ENCODE results near the gene KRT84.
A peak's percentile ranks its signal among the peaks of the same experiment; 100 is the strongest.

Gene KRT84

GRCh38 chr12:52401526-52401925 is 16.1 kb upstream of the KRT84 start:
- H3K27me3 ChIP-seq (ENCODE audit: insufficient read depth, insufficient read length): no peaks in the 10 kb centered on the region
- H3K4me3 ChIP-seq (ENCODE audit: insufficient read length, low read depth): no peak overlapping the region
- H3K36me3 ChIP-seq (ENCODE audit: insufficient read depth, insufficient read length, low read length): no peaks in the 10 kb centered on the region
- no peaks in the 10 kb centered on the region for H3K4me1 ChIP-seq (ENCODE audit: insufficient read depth, insufficient read length)
- TF ChIP-seq SUZ12 (IDR thresholded peaks at IDR 0.05; ENCODE audit: extremely low read depth, insufficient read depth, insufficient read length): no peak
- no peak for TF ChIP-seq YY1 (IDR thresholded peaks at IDR 0.05; ENCODE audit: insufficient read depth, insufficient read length)
- TF ChIP-seq ZNF274 (IDR thresholded peaks at IDR 0.05; ENCODE audit: low read depth, low read length): no peak
- DNase-seq (ENCODE audit: low read depth, low spot score): no peak
- H3K9me3 ChIP-seq (ENCODE audit: insufficient read depth, low read length): no peaks in the 10 kb centered on the region
- no peak overlapping the region for H3K9ac ChIP-seq (ENCODE audit: insufficient read length, low read depth)

- Histone ChIP-seq H3K4me3 (ENCODE audit: insufficient read length, low read depth) (no peak overlapping the region), H3K27me3 (ENCODE audit: insufficient read depth, insufficient read length) (no peaks in the 10 kb centered on the region), H3K9me3 (ENCODE audit: insufficient read depth, low read length) (no peaks in the 10 kb centered on the region), H3K9ac (ENCODE audit: insufficient read length, low read depth) (no peak overlapping the region), H3K36me3 (ENCODE audit: insufficient read depth, insufficient read length, low read length) (no peaks in the 10 kb centered on the region), H3K4me1 (ENCODE audit: insufficient read depth, insufficient read length) (peaks cover 2% of the 10 kb centered on the region)
- DNase-seq (ENCODE audit: low read depth, low spot score): no peak
- TF ChIP-seq ZNF274 (IDR thresholded peaks at IDR 0.05; ENCODE audit: low read depth, low read length): no peak
- TF ChIP-seq SUZ12 (IDR thresholded peaks at IDR 0.05; ENCODE audit: extremely low read depth, insufficient read depth, insufficient read length): no peak
- TF ChIP-seq YY1 (IDR thresholded peaks at IDR 0.05; ENCODE audit: insufficient read depth, insufficient read length): no peak
Observed at GRCh38 chr12:52400906-52401305, 15.5 kb upstream of the KRT84 start.

- Histone ChIP-seq H3K9ac (ENCODE audit: insufficient read length, low read depth) (no peak overlapping the region), H3K27me3 (ENCODE audit: insufficient read depth, insufficient read length) (no peaks in the 10 kb centered on the region), H3K9me3 (ENCODE audit: insufficient read depth, low read length) (no peaks in the 10 kb centered on the region), H3K4me3 (ENCODE audit: insufficient read length, low read depth) (no peak overlapping the region), H3K36me3 (ENCODE audit: insufficient read depth, insufficient read length, low read length) (no peaks in the 10 kb centered on the region), H3K4me1 (ENCODE audit: insufficient read depth, insufficient read length) (peaks cover 2% of the 10 kb centered on the region)
- DNase-seq (ENCODE audit: low read depth, low spot score): no peak
- TF ChIP-seq SUZ12 (IDR thresholded peaks at IDR 0.05; ENCODE audit: extremely low read depth, insufficient read depth, insufficient read length) (no peak), YY1 (IDR thresholded peaks at IDR 0.05; ENCODE audit: insufficient read depth, insufficient read length) (no peak), ZNF274 (IDR thresholded peaks at IDR 0.05; ENCODE audit: low read depth, low read length) (no peak)
Observed at GRCh38 chr12:52399756-52400155, 14.3 kb upstream of the KRT84 start.

GRCh38 chr12:52398176-52398575 is 12.7 kb upstream of the KRT84 start:
- Histone ChIP-seq H3K27me3 (ENCODE audit: insufficient read depth, insufficient read length) (no peaks in the 10 kb centered on the region), H3K36me3 (ENCODE audit: insufficient read depth, insufficient read length, low read length) (no peaks in the 10 kb centered on the region), H3K9me3 (ENCODE audit: insufficient read depth, low read length) (no peaks in the 10 kb centered on the region), H3K9ac (ENCODE audit: insufficient read length, low read depth) (no peak overlapping the region), H3K4me3 (ENCODE audit: insufficient read length, low read depth) (no peak overlapping the region), H3K4me1 (ENCODE audit: insufficient read depth, insufficient read length) (peaks cover 2% of the 10 kb centered on the region)
- TF ChIP-seq ZNF274 (IDR thresholded peaks at IDR 0.05; ENCODE audit: low read depth, low read length) (no peak), SUZ12 (IDR thresholded peaks at IDR 0.05; ENCODE audit: extremely low read depth, insufficient read depth, insufficient read length) (no peak), YY1 (IDR thresholded peaks at IDR 0.05; ENCODE audit: insufficient read depth, insufficient read length) (no peak)
- no peak for DNase-seq (ENCODE audit: low read depth, low spot score)

- H3K9me3 ChIP-seq (ENCODE audit: insufficient read depth, low read length): no peaks in the 10 kb centered on the region
- no peaks in the 10 kb centered on the region for H3K36me3 ChIP-seq (ENCODE audit: insufficient read depth, insufficient read length, low read length)
- TF ChIP-seq SUZ12 (IDR thresholded peaks at IDR 0.05; ENCODE audit: extremely low read depth, insufficient read depth, insufficient read length) (no peak), YY1 (IDR thresholded peaks at IDR 0.05; ENCODE audit: insufficient read depth, insufficient read length) (no peak)
- H3K27me3 ChIP-seq (ENCODE audit: insufficient read depth, insufficient read length): no peaks in the 10 kb centered on the region
- H3K4me1 ChIP-seq (ENCODE audit: insufficient read depth, insufficient read length): peaks cover 2% of the 10 kb centered on the region
- DNase-seq (ENCODE audit: low read depth, low spot score): no peak
- H3K4me3 ChIP-seq (ENCODE audit: insufficient read length, low read depth): no peak overlapping the region
- H3K9ac ChIP-seq (ENCODE audit: insufficient read length, low read depth): no peak overlapping the region
Observed at GRCh38 chr12:52396656-52397055, 11.2 kb upstream of the KRT84 start.

GRCh38 chr12:52395761-52396434 is 10.4 kb upstream of the KRT84 start:
- TF ChIP-seq YY1 (IDR thresholded peaks at IDR 0.05; ENCODE audit: insufficient read depth, insufficient read length): no peak
- Histone ChIP-seq H3K4me1 (ENCODE audit: insufficient read depth, insufficient read length) (peaks cover 2% of the 10 kb centered on the region), H3K4me3 (ENCODE audit: insufficient read length, low read depth) (no peak overlapping the region), H3K9me3 (ENCODE audit: insufficient read depth, low read length) (no peaks in the 10 kb centered on the region), H3K9ac (ENCODE audit: insufficient read length, low read depth) (no peak overlapping the region), H3K36me3 (ENCODE audit: insufficient read depth, insufficient read length, low read length) (no peaks in the 10 kb centered on the region), H3K27me3 (ENCODE audit: insufficient read depth, insufficient read length) (no peaks in the 10 kb centered on the region)
- DNase-seq (ENCODE audit: low read depth, low spot score): peak; percentile 47

- peaks cover 8% of the 10 kb centered on the region for H3K4me1 ChIP-seq (ENCODE audit: insufficient read depth, insufficient read length)
- no peaks in the 10 kb centered on the region for H3K9me3 ChIP-seq (ENCODE audit: insufficient read depth, low read length)
- H3K9ac ChIP-seq (ENCODE audit: insufficient read length, low read depth): no peak overlapping the region
- no peak overlapping the region for H3K4me3 ChIP-seq (ENCODE audit: insufficient read length, low read depth)
- TF ChIP-seq ZNF274 (IDR thresholded peaks at IDR 0.05; ENCODE audit: low read depth, low read length) (no peak), YY1 (IDR thresholded peaks at IDR 0.05; ENCODE audit: insufficient read depth, insufficient read length) (no peak), SUZ12 (IDR thresholded peaks at IDR 0.05; ENCODE audit: extremely low read depth, insufficient read depth, insufficient read length) (no peak)
- no peaks in the 10 kb centered on the region for H3K36me3 ChIP-seq (ENCODE audit: insufficient read depth, insufficient read length, low read length)
- no peaks in the 10 kb centered on the region for H3K27me3 ChIP-seq (ENCODE audit: insufficient read depth, insufficient read length)
- no peak for DNase-seq (ENCODE audit: low read depth, low spot score)
Observed at GRCh38 chr12:52394836-52395405, 9.5 kb upstream of the KRT84 start.
